Measurements from ENCODE around the gene PUSL1.

The PUSL1 gene

DNA sequence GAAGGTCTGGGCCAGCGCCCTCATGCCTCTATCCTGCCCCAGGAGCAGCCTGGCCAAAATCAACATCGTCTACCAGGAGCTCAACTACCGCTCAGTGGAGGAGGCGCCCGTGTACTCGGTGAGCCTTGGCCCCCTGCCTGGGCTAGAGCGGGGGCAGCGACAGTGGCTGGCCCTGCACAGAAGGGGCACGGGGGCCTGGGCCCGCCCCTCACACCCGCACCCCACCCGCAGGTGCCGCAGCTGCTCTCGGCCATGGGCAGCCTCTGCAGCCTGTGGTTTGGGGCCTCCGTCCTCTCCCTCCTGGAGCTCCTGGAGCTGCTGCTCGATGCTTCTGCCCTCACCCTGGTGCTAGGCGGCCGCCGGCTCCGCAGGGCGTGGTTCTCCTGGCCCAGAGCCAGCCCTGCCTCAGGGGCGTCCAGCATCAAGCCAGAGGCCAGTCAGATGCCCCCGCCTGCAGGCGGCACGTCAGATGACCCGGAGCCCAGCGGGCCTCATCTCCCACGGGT lies 17.3 kb upstream of the PUSL1 start:
- no peak for DNase-seq (ENCODE audit: low spot score)
- TF ChIP-seq, protein P1, sequence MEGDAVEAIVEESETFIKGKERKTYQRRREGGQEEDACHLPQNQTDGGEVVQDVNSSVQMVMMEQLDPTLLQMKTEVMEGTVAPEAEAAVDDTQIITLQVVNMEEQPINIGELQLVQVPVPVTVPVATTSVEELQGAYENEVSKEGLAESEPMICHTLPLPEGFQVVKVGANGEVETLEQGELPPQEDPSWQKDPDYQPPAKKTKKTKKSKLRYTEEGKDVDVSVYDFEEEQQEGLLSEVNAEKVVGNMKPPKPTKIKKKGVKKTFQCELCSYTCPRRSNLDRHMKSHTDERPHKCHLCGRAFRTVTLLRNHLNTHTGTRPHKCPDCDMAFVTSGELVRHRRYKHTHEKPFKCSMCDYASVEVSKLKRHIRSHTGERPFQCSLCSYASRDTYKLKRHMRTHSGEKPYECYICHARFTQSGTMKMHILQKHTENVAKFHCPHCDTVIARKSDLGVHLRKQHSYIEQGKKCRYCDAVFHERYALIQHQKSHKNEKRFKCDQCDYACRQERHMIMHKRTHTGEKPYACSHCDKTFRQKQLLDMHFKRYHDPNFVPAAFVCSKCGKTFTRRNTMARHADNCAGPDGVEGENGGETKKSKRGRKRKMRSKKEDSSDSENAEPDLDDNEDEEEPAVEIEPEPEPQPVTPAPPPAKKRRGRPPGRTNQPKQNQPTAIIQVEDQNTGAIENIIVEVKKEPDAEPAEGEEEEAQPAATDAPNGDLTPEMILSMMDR (IDR thresholded peaks at IDR 0.05): no peak
- Histone ChIP-seq H3K4me3 (no peak overlapping the region), H3K27ac (no peak overlapping the region)

DNA sequence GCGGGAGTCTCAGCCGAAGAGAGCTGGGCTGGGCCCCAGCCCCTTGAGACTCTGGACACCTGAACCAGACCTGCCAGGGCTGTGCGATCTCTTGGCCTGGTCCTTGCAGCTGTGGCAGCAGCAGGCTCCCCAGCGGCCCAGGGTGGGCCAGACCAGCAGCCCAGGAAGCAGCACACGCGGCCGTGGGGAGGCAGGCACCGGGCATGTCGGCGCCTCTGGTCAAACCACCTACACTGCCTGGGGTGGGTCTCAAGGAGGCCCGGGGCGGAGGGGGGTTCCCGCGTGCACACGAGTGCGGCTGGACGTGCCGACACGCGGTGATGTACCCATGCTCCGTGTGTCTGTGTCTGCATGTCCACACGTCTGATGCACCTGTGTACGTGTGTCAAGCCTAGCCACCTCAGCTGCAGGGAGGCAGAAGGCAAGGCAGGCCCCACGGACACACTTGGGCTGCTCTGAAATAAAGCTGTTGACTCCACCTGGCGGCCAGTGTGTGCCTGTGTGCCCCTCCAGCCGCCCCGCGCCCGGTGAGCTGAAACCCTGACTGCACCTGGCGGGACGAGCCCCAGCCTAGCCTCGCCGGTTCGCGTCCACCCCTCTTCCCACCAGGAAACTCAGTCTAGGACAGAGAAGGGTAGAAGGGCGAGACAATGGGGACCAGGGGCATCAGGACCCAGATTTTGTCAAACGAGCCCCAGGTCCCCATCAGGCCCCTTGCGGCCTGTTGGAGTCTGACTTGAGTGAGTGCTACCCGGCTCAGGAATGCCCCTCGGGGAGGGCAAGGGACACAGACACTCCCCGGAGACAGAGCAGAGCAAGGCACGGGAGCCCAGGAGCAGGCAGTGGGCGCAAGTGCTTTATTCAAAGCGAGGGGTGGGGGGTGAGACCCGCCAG lies 16.6 kb upstream of the PUSL1 start:
- no peak for DNase-seq (ENCODE audit: low spot score)

DNA sequence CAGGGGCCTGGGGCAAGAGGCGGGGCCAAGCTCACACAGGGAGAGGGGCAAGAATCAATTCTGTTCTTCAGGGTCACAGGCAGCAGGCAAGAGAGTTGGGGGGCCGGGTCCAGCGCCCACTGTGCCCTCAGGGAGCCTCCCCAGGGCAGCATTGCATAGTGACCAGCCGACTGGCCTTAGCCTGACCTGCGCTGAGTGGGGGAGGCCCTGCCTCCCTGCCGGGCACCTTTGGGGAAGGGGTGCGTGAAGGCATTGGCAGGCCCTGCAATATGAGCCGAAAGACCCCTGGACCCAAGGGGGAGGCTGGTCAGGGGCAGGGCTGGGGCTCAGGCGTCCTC lies 16.0 kb upstream of the PUSL1 start:
- Histone ChIP-seq H3K27ac (no peak overlapping the region), H3K4me3 (no peak overlapping the region)
- no peak for DNase-seq (ENCODE audit: low spot score)
- TF ChIP-seq, protein P1 (IDR thresholded peaks at IDR 0.05): no peak

More for the DNA sequence above, 16.6 kb upstream of the PUSL1 start:
- Histone ChIP-seq H3K27ac (no peak overlapping the region), H3K4me3 (no peak overlapping the region)
- TF ChIP-seq, protein P1 (IDR thresholded peaks at IDR 0.05): peak; percentile 18

DNA sequence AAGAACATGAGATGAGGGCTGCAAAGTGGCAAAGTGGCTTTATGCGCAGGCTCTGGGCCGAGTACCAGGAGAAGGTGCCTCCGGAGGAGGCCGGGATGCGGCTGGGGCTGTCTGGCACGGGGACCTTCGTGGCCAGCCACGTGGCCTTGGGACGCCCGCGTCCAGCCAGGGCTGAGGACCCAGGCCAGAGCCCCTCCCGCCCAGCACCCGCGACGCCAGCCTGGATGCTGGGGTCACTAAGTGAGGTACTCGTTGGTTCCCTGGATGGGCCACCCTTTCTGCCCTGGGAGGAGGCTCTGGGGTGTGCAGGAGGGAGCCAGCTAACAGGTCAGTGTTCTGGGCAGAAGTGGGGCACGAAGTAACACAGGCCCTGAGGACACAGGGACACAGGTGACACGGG lies 15.5 kb upstream of the PUSL1 start:
- H3K27ac ChIP-seq: no peak overlapping the region
- H3K4me3 ChIP-seq: no peak overlapping the region
- TF ChIP-seq, protein P1 (IDR thresholded peaks at IDR 0.05): no peak
- no peak for DNase-seq (ENCODE audit: low spot score)

DNA sequence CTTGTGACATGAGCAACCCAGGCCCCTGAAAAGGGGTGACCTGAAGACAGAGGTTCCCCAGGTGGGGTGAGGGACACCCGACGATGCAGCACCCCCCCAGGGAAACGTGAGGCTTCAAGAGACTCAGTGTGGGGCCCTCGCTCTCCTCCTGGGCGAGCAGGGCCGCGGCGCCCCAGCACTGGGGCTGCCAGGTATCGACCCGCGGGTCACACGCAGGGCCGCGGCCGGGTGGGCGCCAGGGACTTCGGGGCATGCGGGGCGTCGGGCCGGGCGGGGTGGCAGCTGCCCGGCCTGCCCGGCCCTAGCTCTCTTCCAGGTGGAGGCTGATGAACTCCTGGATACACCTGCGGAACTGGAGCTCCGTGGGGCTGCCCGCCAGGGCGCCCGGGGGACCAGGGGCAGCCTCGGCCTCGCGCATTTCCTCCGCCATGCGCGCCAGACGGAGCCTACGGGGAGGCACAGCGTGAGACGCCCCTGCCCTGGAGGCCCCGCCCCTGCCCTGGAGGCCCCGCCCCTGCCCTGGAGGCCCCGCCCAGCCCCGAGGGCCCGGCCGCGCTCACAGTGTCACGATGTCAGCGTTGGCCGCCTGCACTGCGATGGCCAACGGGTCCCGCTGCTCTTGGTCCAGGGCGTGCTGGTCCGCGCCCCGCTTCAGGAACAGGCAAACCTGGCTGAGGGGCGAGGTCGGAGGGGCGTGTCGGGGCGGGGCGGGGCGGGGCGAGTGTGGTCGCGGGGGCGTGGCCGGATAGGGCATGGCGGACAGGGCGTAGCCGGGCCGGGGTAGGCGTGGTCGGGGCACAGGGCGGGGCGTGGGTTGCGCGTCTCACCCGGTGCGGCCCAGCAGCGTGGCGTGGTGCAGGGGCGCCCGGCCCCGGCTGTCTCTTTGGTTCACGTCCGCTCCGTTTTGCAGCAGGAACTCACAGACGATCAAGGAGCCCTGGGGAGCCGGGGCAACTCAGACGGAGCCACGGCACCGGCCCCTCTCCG lies 14.8 kb upstream of the PUSL1 start:
- TF ChIP-seq, protein P1 (IDR thresholded peaks at IDR 0.05): no peak
- H3K4me3 ChIP-seq: no peak overlapping the region
- no peak overlapping the region for H3K27ac ChIP-seq
- no peak for DNase-seq (ENCODE audit: low spot score)

DNA sequence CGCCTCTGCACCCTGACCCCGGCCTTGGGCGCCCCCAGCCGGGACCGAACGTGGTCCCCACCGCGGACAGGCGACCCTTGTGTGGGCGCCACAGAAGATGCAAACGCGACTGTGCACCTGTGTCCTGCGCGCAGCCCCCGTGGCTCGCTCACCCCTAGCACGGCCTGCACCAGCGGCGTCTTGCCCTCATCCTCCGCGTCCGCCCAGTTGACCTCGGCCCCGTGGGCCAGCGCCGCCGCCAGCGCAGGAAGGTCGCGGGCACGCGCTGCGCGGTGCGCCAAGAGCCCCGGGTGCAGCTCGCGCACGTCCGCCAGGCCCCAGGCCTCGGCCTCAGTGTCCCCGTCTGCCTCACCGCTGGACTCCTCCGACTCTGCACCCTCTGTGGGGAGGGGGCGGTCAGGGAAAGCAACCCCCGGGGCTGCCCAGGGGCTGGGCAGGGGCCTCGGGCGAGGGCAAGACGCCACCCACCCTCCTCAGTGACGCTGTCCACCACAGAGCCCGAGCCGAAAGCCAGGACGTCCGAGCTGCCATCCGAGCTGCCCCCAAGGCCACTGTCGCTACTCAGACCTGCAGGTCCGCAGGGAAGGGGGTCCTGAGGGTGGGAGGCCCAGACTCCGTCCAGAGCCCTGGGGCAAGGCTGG lies 14.0 kb upstream of the PUSL1 start:
- no peak for DNase-seq (ENCODE audit: low spot score)
- no peak overlapping the region for H3K27ac ChIP-seq
- no peak overlapping the region for H3K4me3 ChIP-seq
- TF ChIP-seq, protein P1 (IDR thresholded peaks at IDR 0.05): no peak
